GM12874 (cell line): ENCODE data around the gene PPP2R1A.

Experiments
- CTCF ChIP-seq: IDR thresholded peaks from 2 replicates; pipeline ENCODE4 v1.5.1; 2011; ENCODE audit warnings: low read depth, mild to moderate bottlenecking, control low read depth, low read length, moderate library complexity; ENCODE audit not compliant: insufficient read depth

The PPP2R1A gene

GRCh38 chr19:52269338-52270261 lies 79.7 kb downstream of the PPP2R1A start, which contains the start of gene ZNF766:
TSS of gene ZNF766 (plus strand) at chr19:52269587. CDS start at chr19:52269614, 27 bp downstream.
- TF ChIP-seq CTCF = no peak

- no peak for TF ChIP-seq CTCF
Observed at GRCh38 chr19:52270266-52270885, 80.5 kb downstream of the PPP2R1A start.

GRCh38 chr19:52273301-52273700 lies 83.4 kb downstream of the PPP2R1A start:
- TF ChIP-seq CTCF = no peak

- no peak for TF ChIP-seq CTCF
Observed at GRCh38 chr19:52274191-52274590, 84.3 kb downstream of the PPP2R1A start.

DNA sequence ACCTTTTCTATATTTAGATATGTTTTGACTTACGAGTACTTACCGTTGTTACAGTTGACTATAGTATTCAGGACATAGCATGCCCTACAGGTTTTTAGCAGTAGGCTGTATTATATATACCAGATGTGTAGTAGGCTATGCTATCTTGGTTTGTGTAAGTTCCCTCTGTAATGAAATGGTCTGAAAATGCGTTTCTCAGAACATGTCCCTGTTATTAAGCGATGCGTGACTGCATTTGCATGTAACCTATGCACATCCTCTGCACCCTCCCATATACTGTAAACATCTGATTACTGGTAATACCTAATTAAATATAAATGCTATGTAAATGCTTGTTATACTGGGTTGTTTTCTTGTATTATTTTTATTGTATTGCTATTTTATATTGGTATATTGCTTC lies 86.1 kb downstream of the PPP2R1A start:
- no peak for TF ChIP-seq CTCF

GRCh38 chr19:52277471-52277870 lies 87.6 kb downstream of the PPP2R1A start:
- no peak for TF ChIP-seq CTCF
